ENCODE data around the gene UNK. TPM values are rescaled to one million over a fixed set of nuclear protein-coding genes. Genes with fewer than 3 reads are reported as not detected.

The UNK gene
- total and polyA plus RNA-seq, 11 donors = 11.3 to 27.5 (median 16.3) TPM

- Histone ChIP-seq H3K4me1 (peaks cover 0 to 31% (median 14%) of the 10 kb centered on the region in 12 donors), H3K27ac (peak overlapping the region; percentile 58 to 98 (median 87)), H3K4me3 (peak overlapping the region; percentile 54 to 91 (median 74)), H3K27me3 (no peaks in the 10 kb centered on the region), H3K9me3 (no peaks in the 10 kb centered on the region), H3K36me3 (peaks cover 0 to 13% (median 5%) of the 10 kb centered on the region in 9 donors)
- 74 to 88% (median 82%) methylated on average over 5 to 16 of the region's 16 CpGs for WGBS, 4 donors
- ATAC-seq = peak in 1 of 4 donors; percentile 1
- peak in 1 of 5 donors; percentile 41 for DNase-seq
- intact Hi-C loops (cut with DNase I) = loop anchor here in 3 of 10 donors (1.0 to 10.0 kb wide), 3 partner anchors 61 to 241 kb away; partner anchors contain the start of gene TRIM65 (in 1 of the 3)
- no peak for TF ChIP-seq POLR2A (IDR thresholded peaks at IDR 0.05)
- no peak for TF ChIP-seq CTCF (IDR thresholded peaks at IDR 0.05)
Measured at GRCh38 chr17:75763613-75764416, 20.8 kb upstream of the UNK start.

GRCh38 chr17:75764417-75764710 lies 20.2 kb upstream of the UNK start:
- Histone ChIP-seq H3K4me3 (peak overlapping the region; percentile 54 to 91 (median 74)), H3K36me3 (peaks cover 0 to 13% (median 3%) of the 10 kb centered on the region in 9 donors), H3K9me3 (no peaks in the 10 kb centered on the region), H3K27me3 (no peaks in the 10 kb centered on the region), H3K27ac (peak overlapping the region; percentile 58 to 98 (median 87)), H3K4me1 (peaks cover 0 to 26% (median 14%) of the 10 kb centered on the region in 12 donors)
- intact Hi-C loops (cut with DNase I) = loop anchor here in 3 of 10 donors (1.0 to 10.0 kb wide), 3 partner anchors 60 to 241 kb away; partner anchors contain the start of gene TRIM65 (in 1 of the 3)
- no peak for DNase-seq
- no peak for TF ChIP-seq POLR2A (IDR thresholded peaks at IDR 0.05)
- peak in 1 of 12 donors; percentile 71 for TF ChIP-seq CTCF (IDR thresholded peaks at IDR 0.05)
- ATAC-seq = no peak
- WGBS, 4 donors = 12 to 21% (median 18%) methylated on average over 5 to 14 of the region's 14 CpGs

GRCh38 chr17:75764711-75765421 lies 19.7 kb upstream of the UNK start, which contains the start of gene GALK1:
Gene GALK1, minus strand, starts transcription at chr17:75765192. Its CDS starts 56 bp downstream, at chr17:75765136.
- Histone ChIP-seq H3K27ac (peak within 1 kb of the TSS; percentile 58 to 98 (median 87)), H3K36me3 (peaks cover 0 to 10% (median 0%) of the 10 kb centered on the region in 9 donors), H3K4me3 (peak within 1 kb of the TSS; percentile 54 to 91 (median 74)), H3K4me1 (peaks cover 0 to 22% (median 14%) of the 10 kb centered on the region in 12 donors), H3K27me3 (no peaks in the 10 kb centered on the region), H3K9me3 (no peaks in the 10 kb centered on the region)
- intact Hi-C loops (cut with DNase I) = loop anchor here in 3 of 10 donors (1.0 to 10.0 kb wide), 3 partner anchors 60 to 240 kb away; partner anchors contain the start of gene TRIM65 (in 1 of the 3)
- DNase-seq (peak; percentile 79 to 88 (median 82)), ATAC-seq (peak; percentile 56 to 92 (median 86))
- 0% methylated on average over 32 to 71 of the region's 71 CpGs for WGBS, 4 donors
- TF ChIP-seq CTCF (IDR thresholded peaks at IDR 0.05) = peak; percentile 25 to 84 (median 54)
- peak in 1 of 2 donors; percentile 64 for TF ChIP-seq POLR2A (IDR thresholded peaks at IDR 0.05)

Measured in heart left ventricle (tissue), 16 donors.